K562 (cell line): ENCODE measurements around the gene RTN4. TPM values are rescaled to one million over a fixed set of nuclear protein-coding genes. Genes with fewer than 3 reads are reported as not detected.

Experiments
- ARNT ChIP-seq, 2 experiments: fragments of 450-650 bp; IDR thresholded peaks; 2 replicates each; pipeline ENCODE4 v1.6.1; 2016; ENCODE audit warnings: mild to moderate bottlenecking in 1 of 2
- ETV1 ChIP-seq: fragments of 450-650 bp; conservative IDR thresholded peaks from 2 replicates; pipeline ENCODE4 v1.6.1; 2016; ENCODE audit warnings: missing genetic modification characterization, control low read depth, low read depth, missing compliant biosample characterization
- FOXP4 ChIP-seq: sonication (generic); formaldehyde crosslinking; IDR thresholded peaks from 2 replicates; pipeline ENCODE4 v1.8.0; 2022; ENCODE audit warnings: mild to moderate bottlenecking, missing genetic modification reagents, borderline replicate concordance
- HDAC3 ChIP-seq: fragments of 450-650 bp; IDR thresholded peaks from 2 replicates; pipeline ENCODE4 v1.6.1; 2018; ENCODE audit warnings: borderline replicate concordance, mild to moderate bottlenecking, moderate library complexity; ENCODE audit not compliant: partially characterized antibody
- JUNB ChIP-seq: fragments of 450-650 bp; formaldehyde crosslinking; conservative IDR thresholded peaks from 2 replicates; pipeline ENCODE4 v1.4.0; 2020; ENCODE audit warnings: mild to moderate bottlenecking
- NFRKB ChIP-seq: fragments of 450-650 bp; IDR thresholded peaks from 2 replicates; pipeline ENCODE4 v1.6.1; 2016; ENCODE audit warnings: low read depth
- POLR2AphosphoS2 ChIP-seq: IDR thresholded peaks from 2 replicates; pipeline ENCODE4 v1.6.1; 2012; ENCODE audit warnings: low read length, improper control_type of control experiment
- SMAD1 ChIP-seq: fragments of 150-350 bp; IDR thresholded peaks from 2 replicates; pipeline ENCODE4 v1.6.1; 2014; ENCODE audit warnings: low read length, low read depth; ENCODE audit not compliant: partially characterized antibody
- TCFL5 ChIP-seq: fragments of 250-450 bp; sonication (Bioruptor Pico); conservative IDR thresholded peaks from 2 replicates; pipeline ENCODE4 v1.6.1; 2021; ENCODE audit warnings: mild to moderate bottlenecking, moderate library complexity, matching md5 sums
- ZBTB26 ChIP-seq: fragments of 450-650 bp; formaldehyde crosslinking; IDR thresholded peaks from 2 replicates; pipeline ENCODE4 v1.4.0; 2022; ENCODE audit warnings: missing genetic modification characterization
- ZNF766 ChIP-seq: fragments of 200-800 bp; sonication (Bioruptor generic); conservative IDR thresholded peaks from 2 replicates; pipeline ENCODE4 v1.6.1; 2016; ENCODE audit warnings: missing genetic modification characterization, missing compliant biosample characterization
- polyA plus RNA-seq, 8 experiments: library from polyadenylated mRNA; depleted of rRNA in 4 of 8; stranded (reverse) in 5 of 8; unstranded in 3 of 8; fragments of >200 nt; fragmentation: Nextera tagmentation in 2 of 8; fragmentation: Illumina TruSeq in 1 of 8; extraction: Ambion mirVana in 2 of 8; extraction: Trizol in 1 of 8; gene quantifications; 2 replicates each; pipeline versions ENCODE4 v1.2.1 to v1.2.3, GENCODE V29; 2011 to 2014; ENCODE audit warnings: inconsistent platforms in 1 of 8, missing spikeins in 1 of 8
- total RNA-seq, 7 experiments: library from RNA; depleted of rRNA in 6 of 7; stranded (reverse); fragments of >200 nt in 6 of 7; fragmentation: Illumina TruSeq in 2 of 7; extraction: Trizol in 2 of 7; gene quantifications; 2 replicates each; pipeline versions ENCODE4 v1.2.1 to v1.2.3, GENCODE V29; 2011 to 2021; ENCODE audit warnings: low replicate concordance in 1 of 7
- TF ChIP-seq, protein P1 (sequence below): fragments of 200-600 bp; sonication (generic); IDR thresholded peaks from one replicate; pipeline ENCODE4 v1.6.1; 2012; ENCODE audit warnings: mild to moderate bottlenecking, low read depth, low read length, inconsistent platforms

The RTN4 gene
- total and polyA plus RNA-seq, 9 of the 15 experiments (the other 6 are each of a cell fraction or from before 2014, with no cell fraction given) = 73.0 to 248 (median 116) TPM

GRCh38 chr2:55051026-55051866 is 995 bp upstream of the RTN4 start (continued):
- TF ChIP-seq, protein P1, sequence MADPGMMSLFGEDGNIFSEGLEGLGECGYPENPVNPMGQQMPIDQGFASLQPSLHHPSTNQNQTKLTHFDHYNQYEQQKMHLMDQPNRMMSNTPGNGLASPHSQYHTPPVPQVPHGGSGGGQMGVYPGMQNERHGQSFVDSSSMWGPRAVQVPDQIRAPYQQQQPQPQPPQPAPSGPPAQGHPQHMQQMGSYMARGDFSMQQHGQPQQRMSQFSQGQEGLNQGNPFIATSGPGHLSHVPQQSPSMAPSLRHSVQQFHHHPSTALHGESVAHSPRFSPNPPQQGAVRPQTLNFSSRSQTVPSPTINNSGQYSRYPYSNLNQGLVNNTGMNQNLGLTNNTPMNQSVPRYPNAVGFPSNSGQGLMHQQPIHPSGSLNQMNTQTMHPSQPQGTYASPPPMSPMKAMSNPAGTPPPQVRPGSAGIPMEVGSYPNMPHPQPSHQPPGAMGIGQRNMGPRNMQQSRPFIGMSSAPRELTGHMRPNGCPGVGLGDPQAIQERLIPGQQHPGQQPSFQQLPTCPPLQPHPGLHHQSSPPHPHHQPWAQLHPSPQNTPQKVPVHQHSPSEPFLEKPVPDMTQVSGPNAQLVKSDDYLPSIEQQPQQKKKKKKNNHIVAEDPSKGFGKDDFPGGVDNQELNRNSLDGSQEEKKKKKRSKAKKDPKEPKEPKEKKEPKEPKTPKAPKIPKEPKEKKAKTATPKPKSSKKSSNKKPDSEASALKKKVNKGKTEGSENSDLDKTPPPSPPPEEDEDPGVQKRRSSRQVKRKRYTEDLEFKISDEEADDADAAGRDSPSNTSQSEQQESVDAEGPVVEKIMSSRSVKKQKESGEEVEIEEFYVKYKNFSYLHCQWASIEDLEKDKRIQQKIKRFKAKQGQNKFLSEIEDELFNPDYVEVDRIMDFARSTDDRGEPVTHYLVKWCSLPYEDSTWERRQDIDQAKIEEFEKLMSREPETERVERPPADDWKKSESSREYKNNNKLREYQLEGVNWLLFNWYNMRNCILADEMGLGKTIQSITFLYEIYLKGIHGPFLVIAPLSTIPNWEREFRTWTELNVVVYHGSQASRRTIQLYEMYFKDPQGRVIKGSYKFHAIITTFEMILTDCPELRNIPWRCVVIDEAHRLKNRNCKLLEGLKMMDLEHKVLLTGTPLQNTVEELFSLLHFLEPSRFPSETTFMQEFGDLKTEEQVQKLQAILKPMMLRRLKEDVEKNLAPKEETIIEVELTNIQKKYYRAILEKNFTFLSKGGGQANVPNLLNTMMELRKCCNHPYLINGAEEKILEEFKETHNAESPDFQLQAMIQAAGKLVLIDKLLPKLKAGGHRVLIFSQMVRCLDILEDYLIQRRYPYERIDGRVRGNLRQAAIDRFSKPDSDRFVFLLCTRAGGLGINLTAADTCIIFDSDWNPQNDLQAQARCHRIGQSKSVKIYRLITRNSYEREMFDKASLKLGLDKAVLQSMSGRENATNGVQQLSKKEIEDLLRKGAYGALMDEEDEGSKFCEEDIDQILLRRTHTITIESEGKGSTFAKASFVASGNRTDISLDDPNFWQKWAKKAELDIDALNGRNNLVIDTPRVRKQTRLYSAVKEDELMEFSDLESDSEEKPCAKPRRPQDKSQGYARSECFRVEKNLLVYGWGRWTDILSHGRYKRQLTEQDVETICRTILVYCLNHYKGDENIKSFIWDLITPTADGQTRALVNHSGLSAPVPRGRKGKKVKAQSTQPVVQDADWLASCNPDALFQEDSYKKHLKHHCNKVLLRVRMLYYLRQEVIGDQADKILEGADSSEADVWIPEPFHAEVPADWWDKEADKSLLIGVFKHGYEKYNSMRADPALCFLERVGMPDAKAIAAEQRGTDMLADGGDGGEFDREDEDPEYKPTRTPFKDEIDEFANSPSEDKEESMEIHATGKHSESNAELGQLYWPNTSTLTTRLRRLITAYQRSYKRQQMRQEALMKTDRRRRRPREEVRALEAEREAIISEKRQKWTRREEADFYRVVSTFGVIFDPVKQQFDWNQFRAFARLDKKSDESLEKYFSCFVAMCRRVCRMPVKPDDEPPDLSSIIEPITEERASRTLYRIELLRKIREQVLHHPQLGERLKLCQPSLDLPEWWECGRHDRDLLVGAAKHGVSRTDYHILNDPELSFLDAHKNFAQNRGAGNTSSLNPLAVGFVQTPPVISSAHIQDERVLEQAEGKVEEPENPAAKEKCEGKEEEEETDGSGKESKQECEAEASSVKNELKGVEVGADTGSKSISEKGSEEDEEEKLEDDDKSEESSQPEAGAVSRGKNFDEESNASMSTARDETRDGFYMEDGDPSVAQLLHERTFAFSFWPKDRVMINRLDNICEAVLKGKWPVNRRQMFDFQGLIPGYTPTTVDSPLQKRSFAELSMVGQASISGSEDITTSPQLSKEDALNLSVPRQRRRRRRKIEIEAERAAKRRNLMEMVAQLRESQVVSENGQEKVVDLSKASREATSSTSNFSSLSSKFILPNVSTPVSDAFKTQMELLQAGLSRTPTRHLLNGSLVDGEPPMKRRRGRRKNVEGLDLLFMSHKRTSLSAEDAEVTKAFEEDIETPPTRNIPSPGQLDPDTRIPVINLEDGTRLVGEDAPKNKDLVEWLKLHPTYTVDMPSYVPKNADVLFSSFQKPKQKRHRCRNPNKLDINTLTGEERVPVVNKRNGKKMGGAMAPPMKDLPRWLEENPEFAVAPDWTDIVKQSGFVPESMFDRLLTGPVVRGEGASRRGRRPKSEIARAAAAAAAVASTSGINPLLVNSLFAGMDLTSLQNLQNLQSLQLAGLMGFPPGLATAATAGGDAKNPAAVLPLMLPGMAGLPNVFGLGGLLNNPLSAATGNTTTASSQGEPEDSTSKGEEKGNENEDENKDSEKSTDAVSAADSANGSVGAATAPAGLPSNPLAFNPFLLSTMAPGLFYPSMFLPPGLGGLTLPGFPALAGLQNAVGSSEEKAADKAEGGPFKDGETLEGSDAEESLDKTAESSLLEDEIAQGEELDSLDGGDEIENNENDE = no peak
- peak; percentile 69 for TF ChIP-seq NFRKB
- TF ChIP-seq JUNB = 0 out of 2 replicates have a peak, but pooled peaks have one; percentile 48
- TF ChIP-seq TCFL5 = no peak
- TF ChIP-seq ZNF766 (CRISPR knock-in tag) = no peak
- peak; percentile 10 for TF ChIP-seq SMAD1
- TF ChIP-seq FOXP4 (CRISPR knock-in tag) = no peak
- no peak for TF ChIP-seq ZBTB26 (CRISPR knock-in tag)
- TF ChIP-seq HDAC3 = peak; percentile 41
- TF ChIP-seq ARNT (IDR thresholded peaks at IDR 0.05) = peak in 1 of 2 experiments; percentile 66; a peak in 2 of 4 replicates
- TF ChIP-seq ETV1 (tag) = no peak; the same call in none of the 2 replicates
- no peak for TF ChIP-seq POLR2AphosphoS2
